K562 (cell line): ENCODE results near the gene ILF2. TPM values are rescaled to one million over a fixed set of nuclear protein-coding genes. Genes with fewer than 3 reads are reported as not detected.

ENCODE experiments used
- ARID2 ChIP-seq: fragments of 450-650 bp; IDR thresholded peaks from 2 replicates; pipeline ENCODE4 v1.6.1; 2017; ENCODE audit warnings: antibody characterized with exemption, mild to moderate bottlenecking
- CREB3L1 ChIP-seq: fragments of 450-650 bp; IDR thresholded peaks from 2 replicates; pipeline ENCODE4 v1.6.1; 2014; ENCODE audit warnings: low read depth, mild to moderate bottlenecking, moderate library complexity, borderline replicate concordance
- CREM ChIP-seq: IDR thresholded peaks from 2 replicates; pipeline ENCODE4 v1.6.1; 2014; ENCODE audit warnings: antibody characterized with exemption, low read depth
- CTCF ChIP-seq, 3 experiments: IDR thresholded peaks in 2 of 3; conservative IDR thresholded peaks in 1 of 3; 2 replicates each; pipeline ENCODE4 v1.5.1; 2011 to 2012; ENCODE audit warnings: low read length in 3 of 3, mild to moderate bottlenecking in 3 of 3, control low read depth in 2 of 3, improper control_type of control experiment in 1 of 3, inconsistent platforms in 1 of 3, low read depth in 1 of 3, mixed read lengths in 1 of 3, moderate library complexity in 1 of 3; ENCODE audit not compliant: insufficient read depth in 2 of 3
- EP400 ChIP-seq: fragments of 450-650 bp; IDR thresholded peaks from 2 replicates; pipeline ENCODE4 v1.6.1; 2017; ENCODE audit warnings: antibody characterized with exemption, mild to moderate bottlenecking, moderate library complexity
- ETS1 ChIP-seq: conservative IDR thresholded peaks from 2 replicates; pipeline ENCODE4 v1.6.1; 2011; ENCODE audit warnings: low read depth, mild to moderate bottlenecking, low read length; ENCODE audit not compliant: control insufficient read depth
- HMGN3 ChIP-seq: IDR thresholded peaks from 2 replicates; pipeline ENCODE4 v1.6.1; 2011; ENCODE audit warnings: borderline replicate concordance, low read depth, mild to moderate bottlenecking, mixed read lengths, low read length; ENCODE audit not compliant: insufficient read length; ENCODE audit errors: extremely low read depth
- RBM39 ChIP-seq: fragments of 200-400 bp; formaldehyde crosslinking; optimal IDR thresholded peaks from 2 replicates; pipeline ENCODE3; 2018; ENCODE audit warnings: low read depth, low read length
- TFAP4 ChIP-seq: sonication (generic); formaldehyde crosslinking; IDR thresholded peaks from 2 replicates; pipeline ENCODE4 v1.8.0; 2022; ENCODE audit warnings: missing genetic modification reagents, mild to moderate bottlenecking, moderate library complexity, borderline replicate concordance
- THAP7 ChIP-seq: fragments of 250-450 bp; sonication (Bioruptor Pico); IDR thresholded peaks from 2 replicates; pipeline ENCODE4 v1.5.0; 2021
- ZBTB7A ChIP-seq: IDR thresholded peaks from 2 replicates; pipeline ENCODE4 v1.6.1; 2011; ENCODE audit warnings: low read depth, mild to moderate bottlenecking, low read length, moderate library complexity, borderline replicate concordance; ENCODE audit not compliant: control insufficient read depth
- ZNF589 ChIP-seq: fragments of 200-800 bp; sonication (Bioruptor generic); IDR thresholded peaks from 2 replicates; pipeline ENCODE4 v1.6.1; 2016; ENCODE audit warnings: low read depth, missing genetic modification characterization, missing compliant biosample characterization
- ZNF592 ChIP-seq: fragments of 450-650 bp; IDR thresholded peaks from 2 replicates; pipeline ENCODE4 v1.6.1; 2017; ENCODE audit warnings: antibody characterized with exemption, mild to moderate bottlenecking
- polyA plus RNA-seq, 8 experiments: library from polyadenylated mRNA; depleted of rRNA in 4 of 8; stranded (reverse) in 5 of 8; unstranded in 3 of 8; fragments of >200 nt; fragmentation: Nextera tagmentation in 2 of 8; fragmentation: Illumina TruSeq in 1 of 8; extraction: Ambion mirVana in 2 of 8; extraction: Trizol in 1 of 8; gene quantifications; 2 replicates each; pipeline versions ENCODE4 v1.2.1 to v1.2.3, GENCODE V29; 2011 to 2014; ENCODE audit warnings: inconsistent platforms in 1 of 8, missing spikeins in 1 of 8
- total RNA-seq, 7 experiments: library from RNA; depleted of rRNA in 6 of 7; stranded (reverse); fragments of >200 nt in 6 of 7; fragmentation: Illumina TruSeq in 2 of 7; extraction: Trizol in 2 of 7; gene quantifications; 2 replicates each; pipeline versions ENCODE4 v1.2.1 to v1.2.3, GENCODE V29; 2011 to 2021; ENCODE audit warnings: low replicate concordance in 1 of 7

The ILF2 gene
- total and polyA plus RNA-seq, 9 of the 15 experiments (the other 6 are each of a cell fraction or from before 2014, with no cell fraction given), result 282 to 726 (median 474) TPM

GRCh38 chr1:153658400-153659174 is 12.2 kb downstream of the ILF2 start, which contains the start of gene SNAPIN (continued):
- peak; percentile 58 for TF ChIP-seq HMGN3
- 0 out of 6 replicates have a peak, but pooled peaks of 2 of the 3 experiments have one; percentile 14 to 25 for TF ChIP-seq CTCF (IDR thresholded peaks at IDR 0.05 in 2 of 3, conservative IDR thresholded peaks at IDR 0.05 in 1 of 3; ENCODE audit: insufficient read depth in 2 of 3, low read depth in 1 of 3, low read length in 3 of 3)
- TF ChIP-seq ZBTB7A, result peak; percentile 48; the same call in 1 of the 2 replicates
- no peak for TF ChIP-seq ARID2
- TF ChIP-seq ZNF589 (CRISPR knock-in tag), result no peak
- peak; percentile 66 for TF ChIP-seq EP400
- peak; percentile 87 for TF ChIP-seq ETS1
- peak; percentile 74; the same call in 1 of the 2 replicates for TF ChIP-seq TFAP4 (CRISPR knock-in tag)
- peak; percentile 81 for TF ChIP-seq CREM
- peak; percentile 81; the same call in 1 of the 2 replicates for TF ChIP-seq CREB3L1
- no peak for TF ChIP-seq RBM39
- TF ChIP-seq THAP7 (CRISPR knock-in tag), result no peak
- peak; percentile 77 for TF ChIP-seq ZNF592
